Tibial artery (tissue), 4 donors: ENCODE measurements around the gene SYT7.

Experiments
- DNase-seq, 2 donors: peaks; one replicate each; pipeline ENCODE4 v3.0.0-alpha.2; 2019
- H3K27ac ChIP-seq, 2 donors: fragments of 200-600 bp; sonication (generic) in 1 of 2; 1 replicate in 1 of 2; 2 replicates in 1 of 2; pipeline ENCODE4 v1.5.1; 2018 to 2019; ENCODE audit warnings: mild to moderate bottlenecking in 1 of 2
- H3K27me3 ChIP-seq, 2 donors: fragments of 200-600 bp; sonication (generic) in 1 of 2; one replicate each; pipeline versions ENCODE4 v1.5.1 to v1.6.0; 2016 to 2019
- H3K36me3 ChIP-seq, 3 donors: fragments of 200-600 bp; sonication (generic) in 2 of 3; one replicate each; pipeline ENCODE4 v1.5.1; 2016 to 2019; ENCODE audit warnings: mild to moderate bottlenecking in 2 of 3
- H3K4me1 ChIP-seq, 4 donors: fragments of 200-600 bp; sonication (generic) in 2 of 4; 1 replicate in 3 of 4; 2 replicates in 1 of 4; pipeline ENCODE4 v1.5.1; 2016 to 2019
- H3K4me3 ChIP-seq, 2 donors: fragments of 200-600 bp; sonication (generic) in 1 of 2; 1 replicate in 1 of 2; 2 replicates in 1 of 2; pipeline ENCODE4 v1.5.1; 2018 to 2019; ENCODE audit warnings: mild to moderate bottlenecking in 2 of 2
- H3K9me3 ChIP-seq, 3 donors: fragments of 200-600 bp; sonication (generic) in 1 of 3; one replicate each; pipeline ENCODE4 v1.5.1; 2016 to 2019
- CTCF ChIP-seq, 2 experiments: fragments of 200-600 bp in 1 of 2; fragments of 450-650 bp in 1 of 2; IDR thresholded peaks; one replicate each; pipeline ENCODE4 v1.5.1; 2017 to 2019; ENCODE audit warnings: antibody characterized with exemption in 2 of 2, mild to moderate bottlenecking in 1 of 2, moderate library complexity in 1 of 2
- intact Hi-C: fragments of 100-400 bp; cut with DNase I; formaldehyde crosslinking; loops from one replicate; pipeline ENCODE4 v1.15.0; 2023; ENCODE audit warnings: low total_unique reads

The SYT7 gene

GRCh38 chr11:61514050-61514917, 66.6 kb downstream of the SYT7 start:
- intact Hi-C loops = no loop called here
- H3K27ac ChIP-seq = peak overlapping the region; percentile 92 to 95
- no peak for TF ChIP-seq CTCF (IDR thresholded peaks at IDR 0.05)
- H3K9me3 ChIP-seq = no peaks in the 10 kb centered on the region
- DNase-seq = no peak
- H3K4me3 ChIP-seq = no peak overlapping the region
- no peaks in the 10 kb centered on the region for H3K36me3 ChIP-seq
- H3K4me1 ChIP-seq = peaks cover 0 to 56% (median 48%) of the 10 kb centered on the region in 4 donors
- H3K27me3 ChIP-seq = peaks cover 0 to 31% of the 10 kb centered on the region in 2 donors

GRCh38 chr11:61513143-61513765, 67.6 kb downstream of the SYT7 start:
- no peaks in the 10 kb centered on the region for H3K9me3 ChIP-seq
- no peak for DNase-seq
- peaks cover 0 to 64% (median 53%) of the 10 kb centered on the region in 4 donors for H3K4me1 ChIP-seq
- no peak overlapping the region for H3K4me3 ChIP-seq
- TF ChIP-seq CTCF (IDR thresholded peaks at IDR 0.05) = no peak
- H3K27me3 ChIP-seq = peaks cover 0 to 29% of the 10 kb centered on the region in 2 donors
- H3K36me3 ChIP-seq = no peaks in the 10 kb centered on the region
- intact Hi-C loops = no loop called here
- peak overlapping the region; percentile 92 to 95 for H3K27ac ChIP-seq

GRCh38 chr11:61512435-61512834, 68.4 kb downstream of the SYT7 start:
- Histone ChIP-seq H3K4me1 (peaks cover 0 to 69% (median 56%) of the 10 kb centered on the region in 4 donors), H3K27me3 (peaks cover 0 to 24% of the 10 kb centered on the region in 2 donors), H3K9me3 (no peaks in the 10 kb centered on the region), H3K27ac (peak overlapping the region; percentile 92 to 95), H3K4me3 (no peak overlapping the region), H3K36me3 (no peaks in the 10 kb centered on the region)
- intact Hi-C loops = no loop called here
- TF ChIP-seq CTCF (IDR thresholded peaks at IDR 0.05) = no peak
- no peak for DNase-seq

GRCh38 chr11:61511383-61511782, 69.5 kb downstream of the SYT7 start:
- no peak for DNase-seq
- H3K4me3 ChIP-seq = no peak overlapping the region
- no peaks in the 10 kb centered on the region for H3K9me3 ChIP-seq
- intact Hi-C loops = no loop called here
- H3K36me3 ChIP-seq = no peaks in the 10 kb centered on the region
- H3K27me3 ChIP-seq = peaks cover 0 to 25% of the 10 kb centered on the region in 2 donors
- H3K4me1 ChIP-seq = peaks cover 0 to 61% (median 49%) of the 10 kb centered on the region in 4 donors
- TF ChIP-seq CTCF (IDR thresholded peaks at IDR 0.05) = no peak
- H3K27ac ChIP-seq = peak overlapping the region; percentile 92 to 95

GRCh38 chr11:61510974-61511373, 69.9 kb downstream of the SYT7 start:
- H3K27me3 ChIP-seq = peaks cover 0 to 25% of the 10 kb centered on the region in 2 donors
- peak; percentile 78 to 95 for DNase-seq

More at GRCh38 chr11:61510974-61511373, 69.9 kb downstream of the SYT7 start:
- Histone ChIP-seq H3K9me3 (no peaks in the 10 kb centered on the region), H3K36me3 (no peaks in the 10 kb centered on the region), H3K4me3 (peak overlapping the region in 1 of 2 donors; percentile 58), H3K4me1 (peaks cover 0 to 57% (median 48%) of the 10 kb centered on the region in 4 donors), H3K27ac (peak overlapping the region; percentile 92 to 95)
- TF ChIP-seq CTCF (IDR thresholded peaks at IDR 0.05) = no peak
- intact Hi-C loops = no loop called here
